ENCODE measurements around the gene PTPRD.

DNA sequence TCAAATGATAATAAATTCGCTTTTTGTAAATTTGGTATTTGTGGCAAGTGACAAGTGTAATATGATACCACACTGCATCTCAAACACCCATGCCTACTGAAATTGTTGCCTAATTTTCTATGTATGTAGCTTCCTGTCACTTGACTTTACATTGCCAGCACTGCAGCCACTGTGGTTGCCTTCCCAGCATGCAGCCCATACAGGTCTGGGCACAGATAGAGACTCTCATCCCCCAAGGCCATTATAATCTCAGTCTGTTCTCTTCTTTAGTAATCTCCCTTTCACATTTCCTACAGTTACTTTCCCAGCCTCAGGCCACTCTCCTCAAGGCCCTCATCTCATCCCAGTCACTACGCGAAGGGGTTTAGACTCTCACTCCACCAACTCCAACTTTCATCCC, 1200.6 kb downstream of the PTPRD start:
- no peak for TF ChIP-seq CTCF (conservative IDR thresholded peaks at IDR 0.05; ENCODE audit: low read length)
- no peak for TF ChIP-seq EZH2phosphoT487 (IDR thresholded peaks at IDR 0.05; ENCODE audit: borderline replicate concordance)

Data from Loucy (cell line).